Measurements from ENCODE around the gene KRT38. TPM values are rescaled to one million over a fixed set of nuclear protein-coding genes. Genes with fewer than 3 reads are reported as not detected.
A peak's percentile ranks its signal among the peaks of the same experiment; 100 is the strongest.

KRT38 gene
- total RNA-seq, 1 experiment from 2014 or later = not detected

GRCh38 chr17:41483531-41483930, 42.7 kb upstream of the KRT38 start:
- H3K27me3 Mint-ChIP-seq (ENCODE audit: low read depth) = peaks cover 20% of the 10 kb centered on the region
- H3K4ac ChIP-seq (ENCODE audit: low read depth, low read length) = no peak overlapping the region
- no peak overlapping the region for H2BK120ac ChIP-seq (ENCODE audit: low read depth, low read length, poor library complexity, severe bottlenecking)
- H3K23ac ChIP-seq (ENCODE audit: insufficient read length, low read depth, low read length) = no peak overlapping the region
- no peaks in the 10 kb centered on the region for H3K9me3 ChIP-seq (ENCODE audit: control insufficient read depth, low read depth, low read length)
- DNase-seq = no peak
- no CpG with 5 or more reads among the region's 9 CpGs for WGBS (ENCODE audit: extremely low coverage, insufficient read length, low lambda C conversion rate)
- no peaks in the 10 kb centered on the region for H3K36me3 Mint-ChIP-seq (ENCODE audit: insufficient read depth in 1 of 3, low read depth in 3 of 3)
- H2BK12ac ChIP-seq (ENCODE audit: insufficient read length, low read depth, low read length) = no peak overlapping the region
- H2BK15ac ChIP-seq (ENCODE audit: low read depth, low read length) = no peak overlapping the region
- H3K4me1 Mint-ChIP-seq = peaks cover 1 to 10% of the 10 kb centered on the region in 2 experiments
- H2AK5ac ChIP-seq (ENCODE audit: insufficient read length, low read length) = no peak overlapping the region
- peaks cover 3% of the 10 kb centered on the region for H3K23me2 ChIP-seq (ENCODE audit: insufficient read length, low read depth, low read length, poor library complexity, severe bottlenecking)
- no peak overlapping the region for H3K9ac ChIP-seq (ENCODE audit: extremely low read depth, insufficient read length, low read length)
- no peak overlapping the region for H3T11ph ChIP-seq (ENCODE audit: low read length)
- H4K91ac ChIP-seq (ENCODE audit: insufficient read length, low read depth, low read length) = no peak overlapping the region
- no peaks in the 10 kb centered on the region for H3K9me3 Mint-ChIP-seq
- H3K27ac ChIP-seq (ENCODE audit: insufficient read length, low read depth, low read length) = no peak overlapping the region
- H4K5ac ChIP-seq (ENCODE audit: insufficient read length, low read depth, low read length) = no peak overlapping the region
- no peaks in the 10 kb centered on the region for H3K79me1 ChIP-seq (ENCODE audit: insufficient read depth, low read depth, low read length, poor library complexity, severe bottlenecking)
- no peak overlapping the region for H2AFZ ChIP-seq (ENCODE audit: low read length)
- no peak for TF ChIP-seq CTCF (conservative IDR thresholded peaks at IDR 0.05)
- H3K56ac ChIP-seq (ENCODE audit: insufficient read length, low read depth, low read length) = no peak overlapping the region
- H2BK20ac ChIP-seq (ENCODE audit: low read depth, low read length, poor library complexity, severe bottlenecking) = no peak overlapping the region
- H4K20me1 ChIP-seq (ENCODE audit: control insufficient read depth, insufficient read depth, insufficient read length) = no peaks in the 10 kb centered on the region
- no peak overlapping the region for H3K4me2 ChIP-seq (ENCODE audit: insufficient read depth, insufficient read length, low read length)
- H3K79me2 ChIP-seq (ENCODE audit: insufficient read depth, low read length) = no peaks in the 10 kb centered on the region
- no peaks in the 10 kb centered on the region for H3K27me3 ChIP-seq (ENCODE audit: insufficient read depth, low read length)
- no peak overlapping the region for H4K8ac ChIP-seq (replicated peaks; ENCODE audit: insufficient read length, low read depth, low read length)
- H3K4me3 Mint-ChIP-seq = no peak overlapping the region
- no peak overlapping the region for H3K18ac ChIP-seq (ENCODE audit: insufficient read length, low read depth, low read length)
- no peak overlapping the region for H2BK5ac ChIP-seq (ENCODE audit: insufficient read length, low read length)
- no peaks in the 10 kb centered on the region for H3K4me1 ChIP-seq (ENCODE audit: insufficient read depth, low read length)
- H3K27ac Mint-ChIP-seq = 0 out of 7 replicates have a peak overlapping the region, but pooled peaks of 1 of the 3 experiments have one; percentile 2
- no peak overlapping the region for H3K14ac ChIP-seq (ENCODE audit: insufficient read depth, low read length)

All from H9 (cell line).